Activated CD8-positive, alpha-beta memory T cell treated with anti-CD3 and anti-CD28 coated beads for 24 hours (primary cell): ENCODE data around the gene MMD2.

Experiments
- DNase-seq: peaks from one replicate; pipeline ENCODE4 v3.0.0-alpha.2; 2020

Gene MMD2

DNA sequence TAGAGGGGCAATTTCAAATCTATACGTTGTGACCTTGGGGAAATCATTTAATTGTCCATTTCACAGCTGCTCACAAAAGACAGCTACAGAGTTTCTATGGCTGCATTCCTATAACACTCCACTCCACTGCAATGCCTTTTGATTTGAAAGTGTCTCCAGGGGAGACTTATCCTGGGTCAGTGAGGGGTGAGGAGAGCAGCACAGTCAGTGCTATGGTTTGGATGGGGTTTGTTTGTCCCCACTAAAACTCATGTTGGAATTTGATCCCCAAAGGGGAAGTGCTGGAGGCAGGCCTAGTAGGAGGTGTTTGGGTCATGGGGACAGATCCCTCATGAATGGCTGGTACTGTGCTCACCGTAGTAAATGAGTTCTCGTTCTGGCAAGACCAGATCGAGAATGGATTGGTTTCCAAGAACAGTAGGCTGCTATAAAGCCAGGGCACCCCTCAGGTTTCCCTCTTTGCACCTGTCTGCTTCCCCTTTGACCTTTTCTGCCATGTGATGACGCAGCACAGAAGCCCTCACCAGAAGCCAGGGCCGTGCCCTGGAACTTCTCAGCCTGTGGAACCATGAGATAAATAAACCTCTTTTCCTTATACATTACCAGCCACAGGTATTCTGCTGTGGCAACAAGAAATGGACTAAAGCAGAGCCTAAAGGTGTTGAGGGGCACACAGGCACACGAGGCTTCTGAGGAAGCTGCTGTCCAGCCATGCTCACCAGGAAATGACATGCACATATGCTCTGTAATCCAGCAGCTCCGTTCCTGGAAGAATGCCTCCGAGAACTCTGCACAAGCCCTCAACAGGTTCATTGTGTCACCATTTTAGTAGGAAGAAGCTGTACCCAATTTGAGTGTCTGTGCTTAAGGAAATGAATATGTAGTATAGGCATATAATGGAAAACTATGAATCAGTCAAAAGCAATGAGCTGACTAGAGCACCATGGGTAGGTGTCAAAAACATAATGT, 92.2 kb downstream of the MMD2 start:
- no peak for DNase-seq

- DNase-seq = no peak
Measured at GRCh38 chr7:4862156-4862555, 96.8 kb downstream of the MMD2 start.

- DNase-seq = peak; percentile 70
Measured at GRCh38 chr7:4861673-4862072, 97.3 kb downstream of the MMD2 start, which contains the start of gene PAPOLB. Gene PAPOLB, minus strand, starts transcription at chr7:4862030. Its CDS starts 220 bp downstream, at chr7:4861810.

DNA sequence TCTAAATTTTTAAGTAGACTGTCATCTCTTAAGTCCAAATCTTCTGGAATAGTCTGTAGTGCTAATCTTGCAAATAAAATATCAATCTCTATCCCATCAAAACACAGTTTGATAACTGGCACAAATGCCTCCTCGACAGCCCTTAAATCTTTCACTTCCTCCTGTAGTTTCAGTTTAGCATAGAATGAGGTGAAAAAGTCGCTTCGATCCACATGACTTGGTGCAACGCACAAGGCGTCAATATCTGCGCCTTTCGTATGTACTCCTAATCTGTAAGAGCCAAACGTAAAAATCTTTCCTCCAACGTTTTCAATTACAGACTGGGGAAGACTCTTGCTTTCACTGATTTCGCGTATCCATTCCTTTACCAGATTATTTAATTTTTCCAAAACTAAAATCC, 97.8 kb downstream of the MMD2 start:
- no peak for DNase-seq

- DNase-seq = no peak
Measured at GRCh38 chr7:4857189-4857588, 101.8 kb downstream of the MMD2 start.

DNA sequence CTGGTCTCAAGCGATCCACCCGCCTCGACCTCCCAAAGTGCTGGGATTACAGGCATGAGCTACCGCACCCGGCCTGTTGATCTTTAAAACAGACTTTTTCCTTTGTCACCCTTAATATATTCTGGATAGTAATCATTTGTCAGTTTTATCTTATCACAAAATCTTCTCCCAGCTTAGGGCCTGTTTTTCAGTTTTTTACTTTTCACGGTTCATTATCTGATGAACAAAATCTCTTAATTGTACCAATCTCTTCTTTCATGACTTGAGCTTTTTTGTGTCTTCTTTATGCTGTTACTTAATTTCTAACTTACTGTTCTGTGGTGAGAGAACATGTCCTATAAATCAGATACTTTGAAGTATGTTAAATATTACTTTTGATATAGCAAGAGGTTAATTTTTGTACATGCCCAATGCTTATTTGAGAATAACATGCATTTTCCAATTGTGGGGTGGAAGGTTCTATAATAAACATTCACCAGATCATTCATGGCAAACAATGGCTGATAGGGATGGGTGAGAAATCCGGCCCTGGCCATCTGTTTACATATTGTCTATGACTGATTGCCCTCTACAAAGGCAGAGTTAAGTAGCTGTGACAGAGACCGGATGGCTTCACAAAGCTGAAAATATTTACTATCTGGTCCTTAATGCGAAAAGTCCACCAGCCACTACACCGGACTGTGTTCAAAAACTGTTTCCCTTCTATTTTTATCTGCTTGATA, 102.5 kb downstream of the MMD2 start:
- no peak for DNase-seq
